ENCODE measurements around the gene VSTM4. TPM values are rescaled to one million over a fixed set of nuclear protein-coding genes. Genes with fewer than 3 reads are reported as not detected.

The VSTM4 gene
- total and polyA plus RNA-seq, 2 experiments from 2014 or later, result 0.21 to 0.66 TPM

GRCh38 chr10:49154641-49155040 lies 39.3 kb upstream of the VSTM4 start:
- Mint-ChIP-seq H3K4me3 (no peak overlapping the region), H3K27me3 (ENCODE audit: insufficient read depth, low read depth, poor library complexity) (peaks cover 5% of the 10 kb centered on the region), H3K36me3 (ENCODE audit: low read depth) (peaks cover 3% of the 10 kb centered on the region; the same call in 1 of the 3 replicates), H3K4me1 (peaks cover 20% of the 10 kb centered on the region), H3K9me3 (0 out of 3 replicates have a peak, but pooled peaks cover 3% of the 10 kb centered on the region), H3K27ac (no peak overlapping the region)
- Histone ChIP-seq H3K9me2 (ENCODE audit: insufficient read depth) (peaks cover 21% of the 10 kb centered on the region; the same call in 1 of the 2 replicates), H3K4me3 (no peak overlapping the region), H3K4me1 (ENCODE audit: insufficient read depth) (peaks cover 21% of the 10 kb centered on the region), H4K20me1 (replicated peaks; ENCODE audit: insufficient read depth) (no peaks in the 10 kb centered on the region), H3K79me2 (replicated peaks; ENCODE audit: insufficient read depth) (no peaks in the 10 kb centered on the region), H3F3A (replicated peaks; ENCODE audit: low read depth) (no peaks in the 10 kb centered on the region), H2AFZ (no peak overlapping the region), H3K27ac (ENCODE audit: low read depth) (no peak overlapping the region), H3K27me3 (ENCODE audit: insufficient read depth) (no peaks in the 10 kb centered on the region), H3K4me2 (no peak overlapping the region), H3K36me3 (ENCODE audit: insufficient read depth) (no peaks in the 10 kb centered on the region)
- TF ChIP-seq ZNF114 (CRISPR knock-in tag; IDR thresholded peaks at IDR 0.05) (no peak), EZH2phosphoT487 (IDR thresholded peaks at IDR 0.05; ENCODE audit: unreplicated experiment) (no peak), ZNF462 (CRISPR knock-in tag; IDR thresholded peaks at IDR 0.05) (no peak), JUNB (IDR thresholded peaks at IDR 0.05; ENCODE audit: unreplicated experiment) (no peak), EZH2 (IDR thresholded peaks at IDR 0.05; ENCODE audit: low read depth, unreplicated experiment) (no peak), CREB1 (CRISPR knock-in tag; IDR thresholded peaks at IDR 0.05; ENCODE audit: low read depth) (no peak), ZNF331 (CRISPR knock-in tag; IDR thresholded peaks at IDR 0.05; ENCODE audit: low read depth) (no peak), STAT1 (IDR thresholded peaks at IDR 0.05; ENCODE audit: unreplicated experiment) (no peak), POLR2AphosphoS5 (IDR thresholded peaks at IDR 0.05; ENCODE audit: low read depth) (no peak), NANOG (IDR thresholded peaks at IDR 0.05; ENCODE audit: borderline replicate concordance) (no peak)
- TF ChIP-seq, protein P1, sequence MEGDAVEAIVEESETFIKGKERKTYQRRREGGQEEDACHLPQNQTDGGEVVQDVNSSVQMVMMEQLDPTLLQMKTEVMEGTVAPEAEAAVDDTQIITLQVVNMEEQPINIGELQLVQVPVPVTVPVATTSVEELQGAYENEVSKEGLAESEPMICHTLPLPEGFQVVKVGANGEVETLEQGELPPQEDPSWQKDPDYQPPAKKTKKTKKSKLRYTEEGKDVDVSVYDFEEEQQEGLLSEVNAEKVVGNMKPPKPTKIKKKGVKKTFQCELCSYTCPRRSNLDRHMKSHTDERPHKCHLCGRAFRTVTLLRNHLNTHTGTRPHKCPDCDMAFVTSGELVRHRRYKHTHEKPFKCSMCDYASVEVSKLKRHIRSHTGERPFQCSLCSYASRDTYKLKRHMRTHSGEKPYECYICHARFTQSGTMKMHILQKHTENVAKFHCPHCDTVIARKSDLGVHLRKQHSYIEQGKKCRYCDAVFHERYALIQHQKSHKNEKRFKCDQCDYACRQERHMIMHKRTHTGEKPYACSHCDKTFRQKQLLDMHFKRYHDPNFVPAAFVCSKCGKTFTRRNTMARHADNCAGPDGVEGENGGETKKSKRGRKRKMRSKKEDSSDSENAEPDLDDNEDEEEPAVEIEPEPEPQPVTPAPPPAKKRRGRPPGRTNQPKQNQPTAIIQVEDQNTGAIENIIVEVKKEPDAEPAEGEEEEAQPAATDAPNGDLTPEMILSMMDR (conservative IDR thresholded peaks at IDR 0.05; ENCODE audit: low read depth in 2 of 2), result no peak
- TF ChIP-seq, protein P2, sequence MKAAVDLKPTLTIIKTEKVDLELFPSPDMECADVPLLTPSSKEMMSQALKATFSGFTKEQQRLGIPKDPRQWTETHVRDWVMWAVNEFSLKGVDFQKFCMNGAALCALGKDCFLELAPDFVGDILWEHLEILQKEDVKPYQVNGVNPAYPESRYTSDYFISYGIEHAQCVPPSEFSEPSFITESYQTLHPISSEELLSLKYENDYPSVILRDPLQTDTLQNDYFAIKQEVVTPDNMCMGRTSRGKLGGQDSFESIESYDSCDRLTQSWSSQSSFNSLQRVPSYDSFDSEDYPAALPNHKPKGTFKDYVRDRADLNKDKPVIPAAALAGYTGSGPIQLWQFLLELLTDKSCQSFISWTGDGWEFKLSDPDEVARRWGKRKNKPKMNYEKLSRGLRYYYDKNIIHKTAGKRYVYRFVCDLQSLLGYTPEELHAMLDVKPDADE (IDR thresholded peaks at IDR 0.05), result no peak
- TF ChIP-seq, protein P3, sequence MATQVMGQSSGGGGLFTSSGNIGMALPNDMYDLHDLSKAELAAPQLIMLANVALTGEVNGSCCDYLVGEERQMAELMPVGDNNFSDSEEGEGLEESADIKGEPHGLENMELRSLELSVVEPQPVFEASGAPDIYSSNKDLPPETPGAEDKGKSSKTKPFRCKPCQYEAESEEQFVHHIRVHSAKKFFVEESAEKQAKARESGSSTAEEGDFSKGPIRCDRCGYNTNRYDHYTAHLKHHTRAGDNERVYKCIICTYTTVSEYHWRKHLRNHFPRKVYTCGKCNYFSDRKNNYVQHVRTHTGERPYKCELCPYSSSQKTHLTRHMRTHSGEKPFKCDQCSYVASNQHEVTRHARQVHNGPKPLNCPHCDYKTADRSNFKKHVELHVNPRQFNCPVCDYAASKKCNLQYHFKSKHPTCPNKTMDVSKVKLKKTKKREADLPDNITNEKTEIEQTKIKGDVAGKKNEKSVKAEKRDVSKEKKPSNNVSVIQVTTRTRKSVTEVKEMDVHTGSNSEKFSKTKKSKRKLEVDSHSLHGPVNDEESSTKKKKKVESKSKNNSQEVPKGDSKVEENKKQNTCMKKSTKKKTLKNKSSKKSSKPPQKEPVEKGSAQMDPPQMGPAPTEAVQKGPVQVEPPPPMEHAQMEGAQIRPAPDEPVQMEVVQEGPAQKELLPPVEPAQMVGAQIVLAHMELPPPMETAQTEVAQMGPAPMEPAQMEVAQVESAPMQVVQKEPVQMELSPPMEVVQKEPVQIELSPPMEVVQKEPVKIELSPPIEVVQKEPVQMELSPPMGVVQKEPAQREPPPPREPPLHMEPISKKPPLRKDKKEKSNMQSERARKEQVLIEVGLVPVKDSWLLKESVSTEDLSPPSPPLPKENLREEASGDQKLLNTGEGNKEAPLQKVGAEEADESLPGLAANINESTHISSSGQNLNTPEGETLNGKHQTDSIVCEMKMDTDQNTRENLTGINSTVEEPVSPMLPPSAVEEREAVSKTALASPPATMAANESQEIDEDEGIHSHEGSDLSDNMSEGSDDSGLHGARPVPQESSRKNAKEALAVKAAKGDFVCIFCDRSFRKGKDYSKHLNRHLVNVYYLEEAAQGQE (IDR thresholded peaks at IDR 0.05; ENCODE audit: unreplicated experiment), result no peak
- ATAC-seq (no peak), DNase-seq (ENCODE audit: low spot score) (no peak)

Data from GM23338 (cell line).